PC-9 (cell line): ENCODE measurements around the gene DRAXIN. TPM values are rescaled to one million over a fixed set of nuclear protein-coding genes. Genes with fewer than 3 reads are reported as not detected.

Experiments used
- BruUV-seq: library from RNA; stranded (reverse); fragments of 400-500 nt; replicated peaks from 2 replicates; lab custom pipeline; 2021; lab: Mats Ljungman, UMichigan
- CTCF ChIA-PET: fragments of 300-600 bp; sonication (Branson Sonifier 250); formaldehyde crosslinking; loops from one replicate; lab custom pipeline; 2022; ENCODE audit warnings: antibody characterized with exemption; lab: Charles Lee
- POLR2A ChIA-PET: fragments of 300-600 bp; sonication (Branson Sonifier 250); formaldehyde crosslinking; loops from one replicate; lab custom pipeline; 2022; ENCODE audit warnings: antibody characterized with exemption; ENCODE audit not compliant: unreplicated experiment; lab: Charles Lee
- DNase-seq, 2 experiments: peaks; one replicate each; pipeline versions ENCODE4 v3.0.0 to v3.0.0-alpha.2; 2015 to 2022; ENCODE audit warnings: mixed read lengths in 1 of 2
- H2AFZ ChIP-seq: fragments of 200-600 bp; sonication (generic); 2 replicates; pipeline ENCODE4 v1.8.1; 2017; ENCODE audit warnings: antibody characterized with exemption
- H3F3A ChIP-seq: fragments of 200-600 bp; sonication (generic); 2 replicates; pipeline ENCODE4 v1.8.1; 2017; ENCODE audit warnings: antibody characterized with exemption, mild to moderate bottlenecking, low read depth; ENCODE audit not compliant: insufficient read depth
- H3K27ac ChIP-seq: fragments of 200-600 bp; sonication (generic); 2 replicates; pipeline ENCODE4 v1.6.1; 2016; ENCODE audit warnings: mixed run types
- H3K27me3 ChIP-seq: fragments of 200-600 bp; sonication (generic); 2 replicates; pipeline ENCODE4 v1.6.1; 2016; ENCODE audit warnings: low read depth, mixed run types; ENCODE audit not compliant: insufficient read depth
- H3K36me3 ChIP-seq: fragments of 200-600 bp; sonication (generic); 2 replicates; pipeline ENCODE4 v1.6.1; 2016; ENCODE audit warnings: low read depth, mixed run types
- H3K4me1 ChIP-seq: fragments of 200-600 bp; sonication (generic); replicated peaks from 2 replicates; pipeline ENCODE4 v1.6.1; 2016; ENCODE audit warnings: mixed run types; ENCODE audit not compliant: insufficient read depth
- H3K4me2 ChIP-seq: fragments of 200-600 bp; sonication (generic); 2 replicates; pipeline ENCODE4 v1.6.1; 2017; ENCODE audit warnings: mixed run types
- H3K4me3 ChIP-seq: fragments of 200-600 bp; sonication (generic); 2 replicates; pipeline ENCODE4 v1.6.1; 2016; ENCODE audit warnings: mixed run types
- H3K79me2 ChIP-seq: fragments of 200-600 bp; sonication (generic); 2 replicates; pipeline ENCODE4 v1.6.1; 2017; ENCODE audit warnings: low read depth, mixed run types
- H3K9me2 ChIP-seq: fragments of 200-600 bp; sonication (generic); 2 replicates; pipeline ENCODE4 v1.8.1; 2017; ENCODE audit warnings: mild to moderate bottlenecking; ENCODE audit not compliant: insufficient read depth
- H3K9me3 ChIP-seq: fragments of 200-600 bp; sonication (generic); 2 replicates; pipeline ENCODE4 v1.8.1; 2016; ENCODE audit warnings: low read depth; ENCODE audit not compliant: insufficient read depth
- H4K20me1 ChIP-seq: fragments of 200-600 bp; sonication (generic); 2 replicates; pipeline ENCODE4 v1.8.1; 2017; ENCODE audit not compliant: insufficient read depth
- EZH2 ChIP-seq: fragments of 200-600 bp; sonication (generic); IDR thresholded peaks from 2 replicates; pipeline ENCODE4 v1.8.0; 2017; ENCODE audit warnings: antibody characterized with exemption, low read depth
- intact Hi-C: fragments of 100-400 bp; cut with micrococcal nuclease; formaldehyde crosslinking; loops from one replicate; pipeline ENCODE4 v1.10.0; 2022; ENCODE audit not compliant: unreplicated experiment
- total RNA-seq: library from RNA; stranded (reverse); gene quantifications from 2 replicates; pipeline ENCODE4 v1.2.3, GENCODE V29; 2021
- TF ChIP-seq, protein P1 (sequence below): fragments of 200-600 bp; sonication (generic); conservative IDR thresholded peaks from 2 replicates; pipeline ENCODE4 v1.6.1; 2017; ENCODE audit warnings: mixed run types, antibody characterized with exemption, mild to moderate bottlenecking, moderate library complexity

Gene DRAXIN
- total RNA-seq, 1 experiment from 2014 or later: not detected

DNA sequence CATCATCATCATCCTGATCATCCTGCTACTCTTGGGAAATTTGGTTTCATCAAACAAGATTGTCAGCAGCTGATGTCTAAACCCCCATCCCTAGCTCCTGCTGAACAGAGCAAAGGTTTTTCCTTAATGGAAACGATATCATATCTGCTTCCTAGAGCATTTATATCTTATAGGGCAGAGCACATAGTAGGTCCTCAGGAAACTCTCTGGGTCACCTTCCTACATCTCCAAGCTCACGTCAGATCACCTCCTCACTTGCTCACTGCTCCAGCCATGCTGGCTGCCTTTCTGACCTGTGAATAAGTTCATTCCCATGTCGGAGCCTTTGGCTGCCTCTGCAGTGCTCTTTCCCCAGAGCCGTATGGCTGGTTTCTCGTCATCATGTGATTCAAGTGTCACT lies 47.7 kb upstream of the DRAXIN start:
- no peak overlapping the region for H2AFZ ChIP-seq
- no peaks in the 10 kb centered on the region for H3F3A ChIP-seq
- no peaks in the 10 kb centered on the region for H3K4me1 ChIP-seq
- H4K20me1 ChIP-seq: no peaks in the 10 kb centered on the region
- no peaks in the 10 kb centered on the region for H3K9me3 ChIP-seq
- no peaks in the 10 kb centered on the region for H3K9me2 ChIP-seq
- ChIA-PET POLR2A (interaction anchor here (0.6 kb wide), 1 partner anchor 545 kb away, joined by 3 read pairs; no protein-coding TSS in a partner anchor), CTCF (interaction anchor here (0.7 kb wide), 1 partner anchor 423 kb away, joined by 4 read pairs; no protein-coding TSS in a partner anchor)
- no peak for DNase-seq
- no peak overlapping the region for H3K27ac ChIP-seq
- no peak overlapping the region for H3K4me2 ChIP-seq
- H3K4me3 ChIP-seq: no peak overlapping the region
- TF ChIP-seq, protein P1, sequence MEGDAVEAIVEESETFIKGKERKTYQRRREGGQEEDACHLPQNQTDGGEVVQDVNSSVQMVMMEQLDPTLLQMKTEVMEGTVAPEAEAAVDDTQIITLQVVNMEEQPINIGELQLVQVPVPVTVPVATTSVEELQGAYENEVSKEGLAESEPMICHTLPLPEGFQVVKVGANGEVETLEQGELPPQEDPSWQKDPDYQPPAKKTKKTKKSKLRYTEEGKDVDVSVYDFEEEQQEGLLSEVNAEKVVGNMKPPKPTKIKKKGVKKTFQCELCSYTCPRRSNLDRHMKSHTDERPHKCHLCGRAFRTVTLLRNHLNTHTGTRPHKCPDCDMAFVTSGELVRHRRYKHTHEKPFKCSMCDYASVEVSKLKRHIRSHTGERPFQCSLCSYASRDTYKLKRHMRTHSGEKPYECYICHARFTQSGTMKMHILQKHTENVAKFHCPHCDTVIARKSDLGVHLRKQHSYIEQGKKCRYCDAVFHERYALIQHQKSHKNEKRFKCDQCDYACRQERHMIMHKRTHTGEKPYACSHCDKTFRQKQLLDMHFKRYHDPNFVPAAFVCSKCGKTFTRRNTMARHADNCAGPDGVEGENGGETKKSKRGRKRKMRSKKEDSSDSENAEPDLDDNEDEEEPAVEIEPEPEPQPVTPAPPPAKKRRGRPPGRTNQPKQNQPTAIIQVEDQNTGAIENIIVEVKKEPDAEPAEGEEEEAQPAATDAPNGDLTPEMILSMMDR: no peak
- TF ChIP-seq EZH2: no peak
- H3K27me3 ChIP-seq: peaks cover 8% of the 10 kb centered on the region; the same call in 1 of the 2 replicates
- intact Hi-C loops: loop anchor here (2.0 to 5.0 kb wide), 4 partner anchors 75 to 1131 kb away; partner anchors contain the start of gene MTOR
- BruUV-seq: no TSS peak
- no peaks in the 10 kb centered on the region for H3K79me2 ChIP-seq
- no peaks in the 10 kb centered on the region for H3K36me3 ChIP-seq

DNA sequence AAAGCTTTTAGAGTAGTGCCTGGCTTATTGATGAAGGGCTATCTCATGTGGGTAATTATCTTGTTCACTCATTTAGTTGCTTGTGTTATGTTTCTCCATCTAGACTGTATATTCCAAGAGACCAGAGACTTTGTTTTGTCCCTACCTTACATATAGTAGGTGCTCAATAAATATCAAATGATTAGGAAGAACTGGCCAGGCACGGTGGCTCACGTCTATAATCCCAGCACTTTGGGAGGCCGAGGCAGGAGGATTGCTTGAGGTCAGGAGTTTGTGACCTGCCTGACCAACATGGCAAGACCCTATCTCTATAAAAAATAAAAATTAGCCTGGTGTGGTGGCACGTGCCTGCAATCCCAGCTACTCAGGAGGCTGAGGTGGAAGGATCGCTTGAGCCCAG lies 46.2 kb upstream of the DRAXIN start:
- no peaks in the 10 kb centered on the region for H3K9me2 ChIP-seq
- no peaks in the 10 kb centered on the region for H3K79me2 ChIP-seq
- no peaks in the 10 kb centered on the region for H3F3A ChIP-seq
- no peaks in the 10 kb centered on the region for H3K9me3 ChIP-seq
- H3K36me3 ChIP-seq: no peaks in the 10 kb centered on the region
- H2AFZ ChIP-seq: no peak overlapping the region
- H3K4me1 ChIP-seq: no peaks in the 10 kb centered on the region
- CTCF ChIA-PET: interaction anchor here (1.3 kb wide), 1 partner anchor 383 kb away, joined by 4 read pairs; the partner anchor contains the start of gene MTOR
- H3K4me3 ChIP-seq: no peak overlapping the region
- no peak for DNase-seq
- H3K4me2 ChIP-seq: no peak overlapping the region
- no TSS peak for BruUV-seq
- H3K27ac ChIP-seq: no peak overlapping the region
- H4K20me1 ChIP-seq: no peaks in the 10 kb centered on the region
- TF ChIP-seq, protein P1: no peak
- TF ChIP-seq EZH2: no peak
- POLR2A ChIA-PET: no interaction called here
- H3K27me3 ChIP-seq: 0 out of 2 replicates have a peak, but pooled peaks cover 3% of the 10 kb centered on the region
- intact Hi-C loops: loop anchor here (1.0 to 2.0 kb wide), 2 partner anchors 74 to 608 kb away; no protein-coding TSS in a partner anchor

DNA sequence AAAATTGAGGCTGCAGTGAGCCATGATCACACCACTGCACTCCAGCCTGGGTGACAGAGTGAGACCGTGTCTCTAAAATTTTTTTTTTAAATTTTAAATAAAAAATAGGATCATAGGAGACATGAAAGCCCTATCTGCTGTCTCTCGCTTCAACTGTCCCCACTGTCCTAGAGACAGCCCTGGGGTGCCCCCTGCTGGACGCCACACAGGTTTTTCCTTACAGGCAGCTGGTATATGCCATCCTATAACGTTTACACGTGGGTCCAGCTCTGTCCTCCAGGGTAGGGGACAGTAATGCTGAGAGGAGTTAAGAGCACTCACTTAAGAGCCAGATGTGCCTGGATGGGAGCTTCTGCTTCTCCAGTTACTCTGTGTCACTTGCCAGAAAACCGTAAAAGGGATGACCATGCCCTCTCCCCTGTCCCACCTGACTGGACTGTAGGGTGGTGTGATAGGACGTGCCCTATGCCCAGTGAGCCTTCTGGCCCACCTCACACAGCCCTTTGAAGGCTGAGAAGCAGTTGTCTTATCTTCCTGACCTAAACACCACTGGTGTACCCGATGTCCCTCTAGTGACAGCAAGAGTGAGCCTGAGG lies 45.7 kb upstream of the DRAXIN start:
- Histone ChIP-seq H3K36me3 (no peaks in the 10 kb centered on the region), H3K9me2 (no peaks in the 10 kb centered on the region), H3K27me3 (0 out of 2 replicates have a peak, but pooled peaks cover 1% of the 10 kb centered on the region), H3K4me1 (no peaks in the 10 kb centered on the region), H3K9me3 (no peaks in the 10 kb centered on the region), H3F3A (no peaks in the 10 kb centered on the region), H3K4me3 (no peak overlapping the region), H3K79me2 (no peaks in the 10 kb centered on the region), H3K4me2 (no peak overlapping the region), H4K20me1 (no peaks in the 10 kb centered on the region), H2AFZ (no peak overlapping the region), H3K27ac (no peak overlapping the region)
- CTCF ChIA-PET: interaction anchor here (0.6 to 1.3 kb wide), 2 partner anchors 384 to 1173 kb away, joined by 4 to 12 read pairs; partner anchors contain the start of gene MTOR
- POLR2A ChIA-PET: no interaction called here
- peak; percentile 46 to 72 for DNase-seq
- no TSS peak for BruUV-seq
- intact Hi-C loops: loop anchor here (1.0 to 2.0 kb wide), 2 partner anchors 73 to 608 kb away; no protein-coding TSS in a partner anchor
- TF ChIP-seq, protein P1: peak; percentile 74
- TF ChIP-seq EZH2: no peak
